A673 (cell line): Measurements from ENCODE around the gene SLFN11. TPM values are rescaled to one million over a fixed set of nuclear protein-coding genes. Genes with fewer than 3 reads are reported as not detected.

Experiments used
- BruUV-seq: library from RNA; stranded (reverse); fragments of 400-500 nt; replicated peaks from 2 replicates; lab custom pipeline; 2021; lab: Mats Ljungman, UMichigan
- CTCF ChIA-PET: fragments of 300-600 bp; sonication (Branson Sonifier 250); formaldehyde crosslinking; loops from one replicate; lab custom pipeline; 2022; ENCODE audit warnings: antibody characterized with exemption; lab: Charles Lee
- POLR2A ChIA-PET: fragments of 300-600 bp; sonication (Branson Sonifier 250); formaldehyde crosslinking; loops from one replicate; lab custom pipeline; 2022; ENCODE audit warnings: antibody characterized with exemption; ENCODE audit not compliant: low non-redundant PET; lab: Charles Lee
- DNase-seq: peaks from one replicate; pipeline ENCODE4 v3.0.0-alpha.2; 2015; ENCODE audit warnings: low spot score
- H3K27ac ChIP-seq: fragments of 200-600 bp; sonication (generic); 2 replicates; pipeline ENCODE4 v1.5.1; 2016; ENCODE audit warnings: mixed run types, low read depth, mild to moderate bottlenecking, mixed read lengths, antibody characterized with exemption, low read length; ENCODE audit not compliant: poor library complexity, severe bottlenecking
- H3K27me3 ChIP-seq: fragments of 200-600 bp; sonication (generic); replicated peaks from 2 replicates; pipeline ENCODE4 v1.6.1; 2017; ENCODE audit warnings: mixed run types, low read depth, mild to moderate bottlenecking, mixed read lengths, antibody characterized with exemption, low read length; ENCODE audit not compliant: insufficient read depth, poor library complexity
- H3K36me3 ChIP-seq: fragments of 200-600 bp; sonication (generic); 2 replicates; pipeline ENCODE4 v1.6.1; 2016; ENCODE audit warnings: mixed run types, mild to moderate bottlenecking, mixed read lengths, antibody characterized with exemption, low read length; ENCODE audit not compliant: insufficient read depth, poor library complexity, severe bottlenecking
- H3K4me1 ChIP-seq: fragments of 200-600 bp; sonication (generic); 2 replicates; pipeline ENCODE4 v1.6.1; 2017; ENCODE audit warnings: mixed run types, mild to moderate bottlenecking, mixed read lengths, antibody characterized with exemption, low read length; ENCODE audit not compliant: insufficient read depth, poor library complexity, severe bottlenecking
- H3K4me3 ChIP-seq: fragments of 200-600 bp; sonication (generic); 2 replicates; pipeline ENCODE4 v1.5.1; 2016; ENCODE audit warnings: low read depth, mixed run types, mild to moderate bottlenecking, mixed read lengths, low read length; ENCODE audit not compliant: poor library complexity, severe bottlenecking
- H3K9me3 ChIP-seq: fragments of 200-600 bp; sonication (generic); 2 replicates; pipeline ENCODE4 v1.6.1; 2016; ENCODE audit warnings: mixed run types, low read depth, mild to moderate bottlenecking, mixed read lengths, antibody characterized with exemption, low read length; ENCODE audit not compliant: poor library complexity, severe bottlenecking
- EZH2 ChIP-seq: fragments of 200-600 bp; sonication (generic); IDR thresholded peaks from 2 replicates; pipeline ENCODE4 v1.6.1; 2017; ENCODE audit warnings: borderline replicate concordance, low read depth, mild to moderate bottlenecking, mixed read lengths, antibody characterized with exemption, low read length; ENCODE audit not compliant: poor library complexity, severe bottlenecking
- intact Hi-C: fragments of 100-400 bp; cut with micrococcal nuclease; formaldehyde crosslinking; loops from one replicate; pipeline ENCODE4 v1.10.0; 2022; ENCODE audit not compliant: unreplicated experiment
- total RNA-seq: library from RNA; stranded (reverse); gene quantifications from 2 replicates; pipeline ENCODE4 v1.2.3, GENCODE V29; 2021
- TF ChIP-seq, protein P1 (sequence below): fragments of 300-800, 200-600 bp; sonication (generic); conservative IDR thresholded peaks from 2 replicates; pipeline ENCODE4 v1.5.1; 2017; ENCODE audit warnings: low read depth, mild to moderate bottlenecking, antibody characterized with exemption, low read length, moderate library complexity, mixed read lengths

The SLFN11 gene
- total RNA-seq, 1 experiment from 2014 or later = 141 TPM

DNA sequence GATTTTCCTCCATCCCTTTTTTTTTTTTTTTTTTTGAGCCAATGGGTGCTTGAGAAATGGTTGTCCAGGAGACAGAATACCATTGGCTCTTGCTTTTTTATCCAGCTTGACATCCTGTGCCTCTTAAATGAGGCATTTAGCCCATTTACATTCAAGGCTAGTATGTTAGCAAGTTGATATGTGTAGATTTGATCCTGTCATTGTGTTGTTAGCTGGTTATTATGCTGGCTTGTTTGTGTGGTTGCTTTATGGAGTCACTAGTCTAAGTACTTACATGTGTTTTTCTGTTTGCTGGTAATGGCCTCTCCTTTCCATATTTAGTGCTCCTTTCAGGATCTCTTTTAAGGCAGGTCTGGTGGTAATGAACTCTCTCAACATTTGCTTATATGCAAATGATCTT lies 14.1 kb upstream of the SLFN11 start:
- Histone ChIP-seq H3K36me3 (no peaks in the 10 kb centered on the region), H3K4me3 (no peak overlapping the region), H3K4me1 (no peaks in the 10 kb centered on the region), H3K27ac (no peak overlapping the region), H3K27me3 (no peaks in the 10 kb centered on the region), H3K9me3 (no peaks in the 10 kb centered on the region)
- ChIA-PET POLR2A (no interaction called here), CTCF (no interaction called here)
- TF ChIP-seq, protein P1, sequence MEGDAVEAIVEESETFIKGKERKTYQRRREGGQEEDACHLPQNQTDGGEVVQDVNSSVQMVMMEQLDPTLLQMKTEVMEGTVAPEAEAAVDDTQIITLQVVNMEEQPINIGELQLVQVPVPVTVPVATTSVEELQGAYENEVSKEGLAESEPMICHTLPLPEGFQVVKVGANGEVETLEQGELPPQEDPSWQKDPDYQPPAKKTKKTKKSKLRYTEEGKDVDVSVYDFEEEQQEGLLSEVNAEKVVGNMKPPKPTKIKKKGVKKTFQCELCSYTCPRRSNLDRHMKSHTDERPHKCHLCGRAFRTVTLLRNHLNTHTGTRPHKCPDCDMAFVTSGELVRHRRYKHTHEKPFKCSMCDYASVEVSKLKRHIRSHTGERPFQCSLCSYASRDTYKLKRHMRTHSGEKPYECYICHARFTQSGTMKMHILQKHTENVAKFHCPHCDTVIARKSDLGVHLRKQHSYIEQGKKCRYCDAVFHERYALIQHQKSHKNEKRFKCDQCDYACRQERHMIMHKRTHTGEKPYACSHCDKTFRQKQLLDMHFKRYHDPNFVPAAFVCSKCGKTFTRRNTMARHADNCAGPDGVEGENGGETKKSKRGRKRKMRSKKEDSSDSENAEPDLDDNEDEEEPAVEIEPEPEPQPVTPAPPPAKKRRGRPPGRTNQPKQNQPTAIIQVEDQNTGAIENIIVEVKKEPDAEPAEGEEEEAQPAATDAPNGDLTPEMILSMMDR = no peak
- TF ChIP-seq EZH2 = no peak
- BruUV-seq = no TSS peak
- intact Hi-C loops = no loop called here
- DNase-seq = no peak

DNA sequence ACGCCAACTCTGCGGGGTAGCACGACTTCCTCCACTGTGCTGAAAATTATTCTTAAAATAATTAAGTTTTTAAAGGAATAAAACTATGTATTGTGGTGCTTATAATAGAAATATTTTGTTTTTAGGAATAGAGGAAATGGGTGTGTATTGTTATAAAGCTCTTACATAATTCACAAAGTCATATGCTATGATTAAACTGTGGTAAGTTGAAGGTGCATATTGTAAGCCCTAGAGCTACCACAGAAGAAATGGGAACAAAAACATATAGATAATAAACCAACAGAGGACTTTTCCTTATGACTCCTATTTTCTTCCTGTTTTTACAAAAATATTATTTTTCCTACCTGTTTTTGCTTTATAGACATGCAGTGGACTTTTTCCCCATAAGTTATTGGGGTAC lies 4.3 kb upstream of the SLFN11 start:
- no TSS peak for BruUV-seq
- Histone ChIP-seq H3K27me3 (no peaks in the 10 kb centered on the region), H3K4me1 (peaks cover 6% of the 10 kb centered on the region), H3K4me3 (no peak overlapping the region), H3K36me3 (no peaks in the 10 kb centered on the region), H3K27ac (no peak overlapping the region), H3K9me3 (no peaks in the 10 kb centered on the region)
- TF ChIP-seq, protein P1 = no peak
- no peak for TF ChIP-seq EZH2
- intact Hi-C loops = no loop called here
- ChIA-PET POLR2A (no interaction called here), CTCF (no interaction called here)
- DNase-seq = no peak

DNA sequence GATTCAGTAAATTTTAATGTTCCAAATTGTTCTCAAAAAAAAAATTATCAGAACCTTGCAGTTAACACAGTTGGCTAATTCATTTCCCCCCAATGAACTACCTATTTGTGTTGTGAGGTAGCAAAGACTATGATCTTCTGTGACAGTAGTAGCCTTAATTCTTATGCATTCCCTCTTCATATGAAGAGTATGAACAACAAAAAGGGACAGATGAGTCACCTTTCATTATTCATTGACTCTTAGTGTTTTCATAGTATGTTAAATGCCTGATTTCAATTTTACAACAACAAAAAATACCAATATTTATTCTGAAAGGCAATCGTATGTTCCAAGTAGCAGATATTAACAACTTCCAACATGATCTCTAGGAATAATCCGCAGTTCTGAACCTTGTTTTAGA lies 3.6 kb upstream of the SLFN11 start:
- CTCF ChIA-PET = no interaction called here
- Histone ChIP-seq H3K4me3 (no peak overlapping the region), H3K9me3 (no peaks in the 10 kb centered on the region), H3K4me1 (peaks cover 6% of the 10 kb centered on the region), H3K27ac (peak overlapping the region; percentile 23), H3K27me3 (no peaks in the 10 kb centered on the region), H3K36me3 (no peaks in the 10 kb centered on the region)
- intact Hi-C loops = no loop called here
- no peak for DNase-seq
- TF ChIP-seq, protein P1 = no peak
- no peak for TF ChIP-seq EZH2
- BruUV-seq = no TSS peak
- POLR2A ChIA-PET = no interaction called here
